22Rv1 (cell line): ENCODE results near the gene IMMP2L.

ENCODE experiments used
- ZFX ChIP-seq: fragments of 450-650 bp; IDR thresholded peaks from 2 replicates; pipeline ENCODE4 v1.6.1; 2017; ENCODE audit warnings: antibody characterized with exemption, borderline replicate concordance
- TF ChIP-seq, protein P1 (sequence below): fragments of 450-650 bp; IDR thresholded peaks from 2 replicates; pipeline ENCODE4 v1.5.1; 2017; ENCODE audit warnings: mild to moderate bottlenecking

DNA sequence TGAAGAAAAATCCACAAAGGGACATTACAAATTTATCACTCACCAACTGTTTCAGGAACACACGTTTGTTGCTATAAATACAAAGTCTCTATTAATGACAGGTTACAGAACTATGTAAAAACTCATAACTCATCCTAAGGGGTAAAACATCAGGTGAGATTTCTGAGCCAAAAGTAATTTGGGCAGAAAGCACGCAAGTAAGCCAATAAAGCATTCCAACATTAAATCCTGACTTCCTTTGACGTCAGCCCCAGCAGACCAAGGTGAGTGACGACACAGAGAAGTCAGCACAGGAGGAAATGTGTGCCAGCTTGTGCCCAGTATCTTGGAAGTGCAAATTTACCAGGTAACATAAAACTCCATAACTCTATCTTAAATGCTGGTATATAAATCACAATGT is 45.7 kb downstream of the IMMP2L start:
- TF ChIP-seq, protein P1, sequence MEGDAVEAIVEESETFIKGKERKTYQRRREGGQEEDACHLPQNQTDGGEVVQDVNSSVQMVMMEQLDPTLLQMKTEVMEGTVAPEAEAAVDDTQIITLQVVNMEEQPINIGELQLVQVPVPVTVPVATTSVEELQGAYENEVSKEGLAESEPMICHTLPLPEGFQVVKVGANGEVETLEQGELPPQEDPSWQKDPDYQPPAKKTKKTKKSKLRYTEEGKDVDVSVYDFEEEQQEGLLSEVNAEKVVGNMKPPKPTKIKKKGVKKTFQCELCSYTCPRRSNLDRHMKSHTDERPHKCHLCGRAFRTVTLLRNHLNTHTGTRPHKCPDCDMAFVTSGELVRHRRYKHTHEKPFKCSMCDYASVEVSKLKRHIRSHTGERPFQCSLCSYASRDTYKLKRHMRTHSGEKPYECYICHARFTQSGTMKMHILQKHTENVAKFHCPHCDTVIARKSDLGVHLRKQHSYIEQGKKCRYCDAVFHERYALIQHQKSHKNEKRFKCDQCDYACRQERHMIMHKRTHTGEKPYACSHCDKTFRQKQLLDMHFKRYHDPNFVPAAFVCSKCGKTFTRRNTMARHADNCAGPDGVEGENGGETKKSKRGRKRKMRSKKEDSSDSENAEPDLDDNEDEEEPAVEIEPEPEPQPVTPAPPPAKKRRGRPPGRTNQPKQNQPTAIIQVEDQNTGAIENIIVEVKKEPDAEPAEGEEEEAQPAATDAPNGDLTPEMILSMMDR: no peak
- no peak for TF ChIP-seq ZFX
